K562 (cell line): Measurements from ENCODE around the gene TECPR2. TPM values are rescaled to one million over a fixed set of nuclear protein-coding genes. Genes with fewer than 3 reads are reported as not detected.

Experiments
- ATAC-seq: fragments of 200-7000 bp; cut with Tn5 transposase; 3 replicates; pipeline ENCODE4 v1.9.1; 2020; ENCODE audit warnings: moderate library complexity
- BruUV-seq: library from RNA; stranded (reverse); fragments of 400-500 nt; replicated peaks from 2 replicates; lab custom pipeline; 2021; lab: Mats Ljungman, UMichigan
- CTCF ChIA-PET: fragments of 300-600 bp; formaldehyde crosslinking; extraction: SDS; loops from one replicate; lab custom pipeline; 2021; ENCODE audit warnings: low intra/inter-chr PET ratio; lab: Yijun Ruan, JAX
- POLR2A ChIA-PET: fragments of 300-600, 350-650 bp; sonication (Branson Sonifier 250); formaldehyde crosslinking; extraction: SDS; loops from one replicate; lab custom pipeline; 2021; ENCODE audit warnings: antibody characterized with exemption, inconsistent platforms; lab: Yijun Ruan, JAX
- DNase-seq, 4 experiments: peaks; one replicate each; pipeline versions ENCODE4 v3.0.0 to v3.0.0-alpha.2; 2011 to 2018; ENCODE audit warnings: low spot score in 3 of 4, mixed read lengths in 3 of 4; ENCODE audit errors: extremely low read depth in 1 of 4
- FAIRE-seq: peaks from 2 replicates; lab custom pipeline; 2011; peaks lifted over from hg19 to GRCh38; lab: Jason Lieb, UNC
- H2AFZ ChIP-seq: 2 replicates; pipeline ENCODE4 v1.6.0; 2011; ENCODE audit warnings: low read depth, low read length, control low read depth, inconsistent platforms
- H3K27ac ChIP-seq: fragments of 200-600 bp; 3 replicates; pipeline ENCODE4 v1.8.0; 2011; ENCODE audit warnings: low read depth, mild to moderate bottlenecking, control low read depth, inconsistent platforms, low read length, moderate library complexity, mixed read lengths; ENCODE audit errors: extremely low read depth
- H3K27me3 ChIP-seq, 2 experiments: fragments of 300-600 bp in 1 of 2; 2 replicates in 1 of 2; 3 replicates in 1 of 2; pipeline versions ENCODE4 v1.6.0 to v1.8.0; 2011; ENCODE audit warnings: inconsistent platforms in 2 of 2, low read length in 2 of 2, mild to moderate bottlenecking in 1 of 2, mixed read lengths in 1 of 2, moderate library complexity in 1 of 2; ENCODE audit not compliant: control insufficient read depth in 2 of 2, insufficient read depth in 2 of 2
- H3K36me3 ChIP-seq: fragments of 300-600 bp; 3 replicates; pipeline ENCODE4 v1.8.0; 2011; ENCODE audit warnings: mild to moderate bottlenecking, low read length, inconsistent platforms; ENCODE audit not compliant: control insufficient read depth, insufficient read depth
- H3K4me1 ChIP-seq, 2 experiments: fragments of 200-600 bp in 1 of 2; replicated peaks in 1 of 2; 2 replicates in 1 of 2; 3 replicates in 1 of 2; pipeline versions ENCODE4 v1.5.1 to v1.8.0; 2011; ENCODE audit warnings: inconsistent platforms in 2 of 2, low read length in 2 of 2, mild to moderate bottlenecking in 1 of 2, mixed read lengths in 1 of 2, moderate library complexity in 1 of 2; ENCODE audit not compliant: control insufficient read depth in 2 of 2, insufficient read depth in 2 of 2
- H3K4me2 ChIP-seq: 2 replicates; pipeline ENCODE4 v1.6.1; 2011; ENCODE audit warnings: low read length, control low read depth, inconsistent platforms, mixed read lengths; ENCODE audit not compliant: insufficient read depth
- H3K4me3 ChIP-seq: fragments of 200-600 bp; sonication (generic), shearing (Covaris generic); 2 replicates; pipeline ENCODE4 v1.5.1; 2016; ENCODE audit warnings: control low read depth, inconsistent platforms
- H3K79me2 ChIP-seq: fragments of 200-600 bp; 3 replicates; pipeline ENCODE4 v1.8.0; 2011; ENCODE audit warnings: low read length, inconsistent platforms; ENCODE audit not compliant: control insufficient read depth, insufficient read depth
- H3K9ac ChIP-seq, 2 experiments: 2 replicates each; pipeline versions ENCODE4 v1.6.0 to v1.6.1; 2011; ENCODE audit warnings: low read depth in 2 of 2, low read length in 2 of 2, control low read depth in 1 of 2, inconsistent platforms in 1 of 2, mild to moderate bottlenecking in 1 of 2, mixed read lengths in 1 of 2; ENCODE audit not compliant: insufficient read depth in 1 of 2
- H3K9me1 ChIP-seq: one replicate; pipeline ENCODE4 v1.6.0; 2011; ENCODE audit warnings: inconsistent platforms, mild to moderate bottlenecking, low read length, moderate library complexity; ENCODE audit not compliant: control insufficient read depth, insufficient read depth
- H3K9me3 ChIP-seq: replicated peaks from 2 replicates; pipeline ENCODE4 v1.5.1; 2011; ENCODE audit warnings: low read depth, low read length, inconsistent platforms; ENCODE audit not compliant: control insufficient read depth, insufficient read depth
- H4K20me1 ChIP-seq: replicated peaks from 2 replicates; pipeline ENCODE4 v1.6.1; 2011; ENCODE audit warnings: low read length, inconsistent platforms, mixed read lengths; ENCODE audit not compliant: control insufficient read depth, insufficient read depth
- EP400 ChIP-seq: fragments of 450-650 bp; IDR thresholded peaks from 2 replicates; pipeline ENCODE4 v1.6.1; 2017; ENCODE audit warnings: antibody characterized with exemption, mild to moderate bottlenecking, moderate library complexity
- GATA2 ChIP-seq: sonication (generic); formaldehyde crosslinking; IDR thresholded peaks from 2 replicates; pipeline ENCODE4 v1.4.0; 2020; ENCODE audit warnings: mild to moderate bottlenecking, missing genetic modification reagents
- HOMEZ ChIP-seq: fragments of 250-450 bp; sonication (Bioruptor Pico); IDR thresholded peaks from 2 replicates; pipeline ENCODE4 v1.4.0; 2020; ENCODE audit warnings: mild to moderate bottlenecking, moderate library complexity
- PTBP1 ChIP-seq: fragments of 200-400 bp; formaldehyde crosslinking; IDR thresholded peaks from 2 replicates; pipeline ENCODE4 v1.6.1; 2017; ENCODE audit warnings: low read depth, low read length
- PTTG1 ChIP-seq: fragments of 450-650 bp; IDR thresholded peaks from 2 replicates; pipeline ENCODE4 v1.6.1; 2016; ENCODE audit warnings: low read depth, mild to moderate bottlenecking, missing genetic modification characterization, missing compliant biosample characterization
- RBM34 ChIP-seq: fragments of 200-400 bp; formaldehyde crosslinking; IDR thresholded peaks from 2 replicates; pipeline ENCODE4 v1.6.1; 2018; ENCODE audit warnings: low read length, borderline replicate concordance; ENCODE audit not compliant: insufficient read depth
- SAFB2 ChIP-seq: fragments of 200-400 bp; formaldehyde crosslinking; IDR thresholded peaks from 2 replicates; pipeline ENCODE4 v1.6.1; 2018; ENCODE audit warnings: borderline replicate concordance, low read length, low read depth, moderate library complexity; ENCODE audit not compliant: severe bottlenecking
- TRIM24 ChIP-seq, 2 experiments: fragments of 450-650 bp; IDR thresholded peaks; 2 replicates each; pipeline ENCODE4 v1.6.1; 2016
- ZBTB7A ChIP-seq: IDR thresholded peaks from 2 replicates; pipeline ENCODE4 v1.6.1; 2011; ENCODE audit warnings: low read depth, mild to moderate bottlenecking, low read length, moderate library complexity, borderline replicate concordance; ENCODE audit not compliant: control insufficient read depth
- ZC3H8 ChIP-seq: fragments of 450-650 bp; IDR thresholded peaks from 2 replicates; pipeline ENCODE4 v1.6.1; 2017
- ZNF12 ChIP-seq: sonication (generic); formaldehyde crosslinking; IDR thresholded peaks from 2 replicates; pipeline ENCODE4 v1.4.0; 2020; ENCODE audit warnings: mild to moderate bottlenecking, missing genetic modification reagents
- ZNF280A ChIP-seq: fragments of 450-650 bp; IDR thresholded peaks from 2 replicates; pipeline ENCODE4 v1.6.1; 2018; ENCODE audit warnings: mild to moderate bottlenecking, low read depth; ENCODE audit not compliant: partially characterized antibody
- ZNF395 ChIP-seq: fragments of 200-800 bp; sonication (Bioruptor generic); IDR thresholded peaks from 2 replicates; pipeline ENCODE4 v1.6.1; 2017; ENCODE audit warnings: missing genetic modification characterization, missing compliant biosample characterization
- WGBS: fragments of 100-300 bp; shearing (Covaris generic); methylation state at CpG from one replicate; pipeline ENCODE4 v1.1.6; 2016; ENCODE audit warnings: low coverage, mixed read lengths; ENCODE audit not compliant: insufficient coverage; ENCODE audit errors: missing lambda C conversion rate; 5-methylcytosine and 5-hydroxymethylcytosine counted together
- in situ Hi-C: fragments of 300-500 bp; cut with MboI; formaldehyde crosslinking; loops from 4 replicates; pipeline ENCODE4 v1.15.0; 2018; ENCODE audit warnings: inconsistent platforms, mixed read lengths
- intact Hi-C: fragments of 100-400 bp; cut with micrococcal nuclease; formaldehyde crosslinking; loops from 2 replicates; pipeline ENCODE4 v1.14.2; 2022
- polyA plus RNA-seq, 8 experiments: library from polyadenylated mRNA; depleted of rRNA in 4 of 8; stranded (reverse) in 5 of 8; unstranded in 3 of 8; fragments of >200 nt; fragmentation: Nextera tagmentation in 2 of 8; fragmentation: Illumina TruSeq in 1 of 8; extraction: Ambion mirVana in 2 of 8; extraction: Trizol in 1 of 8; gene quantifications; 2 replicates each; pipeline versions ENCODE4 v1.2.1 to v1.2.3, GENCODE V29; 2011 to 2014; ENCODE audit warnings: inconsistent platforms in 1 of 8, missing spikeins in 1 of 8
- total RNA-seq, 7 experiments: library from RNA; depleted of rRNA in 6 of 7; stranded (reverse); fragments of >200 nt in 6 of 7; fragmentation: Illumina TruSeq in 2 of 7; extraction: Trizol in 2 of 7; gene quantifications; 2 replicates each; pipeline versions ENCODE4 v1.2.1 to v1.2.3, GENCODE V29; 2011 to 2021; ENCODE audit warnings: low replicate concordance in 1 of 7
- TF ChIP-seq, protein P1 (sequence below): fragments of 250-450 bp; sonication (Bioruptor Pico); IDR thresholded peaks from 2 replicates; pipeline ENCODE4 v1.8.0; 2021; ENCODE audit warnings: moderate library complexity, mild to moderate bottlenecking, inconsistent platforms
- TF ChIP-seq, protein P2 (sequence below): sonication (generic); formaldehyde crosslinking; IDR thresholded peaks from 2 replicates; pipeline ENCODE4 v1.5.0; 2020; ENCODE audit warnings: missing genetic modification reagents

Gene TECPR2
- total and polyA plus RNA-seq, 9 of the 15 experiments (the other 6 are each of a cell fraction or from before 2014, with no cell fraction given): 0.04 to 3.0 (median 0.83) TPM

GRCh38 chr14:102510616-102511520 is 148.1 kb downstream of the TECPR2 start:
- FAIRE-seq: peak; percentile 87
- no peak for TF ChIP-seq EP400
- TF ChIP-seq ZBTB7A: peak; percentile 72; the same call in 1 of the 2 replicates
- TF ChIP-seq GATA2 (CRISPR knock-in tag): no peak
- TF ChIP-seq, protein P1, sequence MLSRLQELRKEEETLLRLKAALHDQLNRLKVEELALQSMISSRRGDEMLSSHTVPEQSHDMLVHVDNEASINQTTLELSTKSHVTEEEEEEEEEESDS (CRISPR knock-in tag): no peak
- TF ChIP-seq PTTG1 (tag): no peak
- no peak for TF ChIP-seq ZNF395 (CRISPR knock-in tag)
- TF ChIP-seq ZNF280A: no peak
- no peak for TF ChIP-seq PTBP1
- no peak for TF ChIP-seq HOMEZ (CRISPR knock-in tag)
- no peak; a peak in 1 of 4 replicates for TF ChIP-seq TRIM24 (IDR thresholded peaks at IDR 0.05)
- no peak for TF ChIP-seq ZC3H8
- no peak for TF ChIP-seq ZNF12 (CRISPR knock-in tag)
- no peak for TF ChIP-seq RBM34
- TF ChIP-seq, protein P2, sequence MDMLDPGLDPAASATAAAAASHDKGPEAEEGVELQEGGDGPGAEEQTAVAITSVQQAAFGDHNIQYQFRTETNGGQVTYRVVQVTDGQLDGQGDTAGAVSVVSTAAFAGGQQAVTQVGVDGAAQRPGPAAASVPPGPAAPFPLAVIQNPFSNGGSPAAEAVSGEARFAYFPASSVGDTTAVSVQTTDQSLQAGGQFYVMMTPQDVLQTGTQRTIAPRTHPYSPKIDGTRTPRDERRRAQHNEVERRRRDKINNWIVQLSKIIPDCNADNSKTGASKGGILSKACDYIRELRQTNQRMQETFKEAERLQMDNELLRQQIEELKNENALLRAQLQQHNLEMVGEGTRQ (CRISPR knock-in tag): no peak
- TF ChIP-seq SAFB2: no peak

More at GRCh38 chr14:102510616-102511520, 148.1 kb downstream of the TECPR2 start:
- peak overlapping the region; percentile 50; the same call in 1 of the 2 replicates for H3K4me3 ChIP-seq
- POLR2A ChIA-PET: no interaction called here
- in situ Hi-C loops: loop anchor here (10.0 to 25.0 kb wide), 2 partner anchors 186 to 401 kb away; partner anchors contain the start of gene AMN
- H3K9me1 ChIP-seq: no peaks in the 10 kb centered on the region
- CTCF ChIA-PET: no interaction called here
- WGBS: 32% methylated on average over 17 of the region's 19 CpGs
- H3K4me1 ChIP-seq: peaks cover 8 to 58% of the 10 kb centered on the region in 2 experiments; a peak in 4 of 5 replicates
- H3K27me3 ChIP-seq: no peaks in the 10 kb centered on the region
- no TSS peak for BruUV-seq
- H3K36me3 ChIP-seq: peaks cover 13% of the 10 kb centered on the region; the same call in 1 of the 3 replicates
- peak overlapping the region; percentile 84 for H3K4me2 ChIP-seq
- H3K27ac ChIP-seq: peak overlapping the region; percentile 78; the same call in 2 of the 3 replicates
- intact Hi-C loops: no loop called here
- peak overlapping the region; percentile 53 to 91 for H3K9ac ChIP-seq
- peak overlapping the region; percentile 93 for H2AFZ ChIP-seq
- peaks cover 15% of the 10 kb centered on the region; the same call in 2 of the 3 replicates for H3K79me2 ChIP-seq
- DNase-seq (peak; percentile 67 to 84 (median 72)), ATAC-seq (peak; percentile 79)
- peaks cover 4% of the 10 kb centered on the region; the same call in 1 of the 2 replicates for H4K20me1 ChIP-seq
- H3K9me3 ChIP-seq: no peaks in the 10 kb centered on the region
